Muscle of back (tissue), 11 donors: ENCODE results near the gene ADGRL1. TPM values are rescaled to one million over a fixed set of nuclear protein-coding genes. Genes with fewer than 3 reads are reported as not detected.
"Not testable (repeated sequence)": the region's sequence is repeated elsewhere in the genome, so short reads cannot be mapped to it uniquely, and the experiment has no call there.

Experiments used
- DNase-seq, 3 donors: peaks; one replicate each; pipeline versions ENCODE4 v3.0.0 to v3.0.0-alpha.2; 2013
- polyA plus RNA-seq, 10 donors: library from polyadenylated mRNA; unstranded; fragments of 120-200 nt; gene quantifications; one replicate each; pipeline ENCODE4 v1.2.1, GENCODE V29; 2013; ENCODE audit not compliant: insufficient read length in 10 of 10

The ADGRL1 gene
- polyA plus RNA-seq, 10 donors: 13.3 to 27.0 (median 17.8) TPM

- not testable (repeated sequence) for DNase-seq
These were observed 15.4 kb upstream of the ADGRL1 start for GRCh38 chr19:14221345-14221744.

- DNase-seq: no peak
These were observed 12.8 kb upstream of the ADGRL1 start for GRCh38 chr19:14218620-14219330.

DNA sequence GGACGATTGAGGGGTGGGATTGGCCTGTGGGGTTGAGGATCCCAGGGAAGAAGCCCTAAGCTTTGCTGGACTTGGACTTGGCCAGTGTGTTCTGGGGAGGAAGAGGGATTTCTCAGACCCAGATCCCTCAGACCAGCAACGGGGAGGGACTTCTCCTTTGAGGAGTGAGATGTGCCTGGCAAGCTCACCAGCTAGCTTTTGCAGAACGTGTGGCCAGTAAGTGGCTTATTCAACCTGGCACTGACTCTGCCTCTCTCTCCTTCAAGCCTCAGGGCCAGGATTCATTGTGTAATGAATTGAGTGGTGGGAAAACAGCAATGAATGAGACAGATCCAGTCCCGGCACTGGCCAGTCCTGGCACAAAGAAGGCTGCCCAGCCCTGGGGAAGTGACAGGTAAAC, 11.9 kb upstream of the ADGRL1 start:
- DNase-seq: not testable (repeated sequence)

- DNase-seq: no peak
These were observed 8.6 kb upstream of the ADGRL1 start for GRCh38 chr19:14214580-14214979.

- DNase-seq: not testable (repeated sequence)
These were observed 4.2 kb upstream of the ADGRL1 start for GRCh38 chr19:14210182-14210581.

DNA sequence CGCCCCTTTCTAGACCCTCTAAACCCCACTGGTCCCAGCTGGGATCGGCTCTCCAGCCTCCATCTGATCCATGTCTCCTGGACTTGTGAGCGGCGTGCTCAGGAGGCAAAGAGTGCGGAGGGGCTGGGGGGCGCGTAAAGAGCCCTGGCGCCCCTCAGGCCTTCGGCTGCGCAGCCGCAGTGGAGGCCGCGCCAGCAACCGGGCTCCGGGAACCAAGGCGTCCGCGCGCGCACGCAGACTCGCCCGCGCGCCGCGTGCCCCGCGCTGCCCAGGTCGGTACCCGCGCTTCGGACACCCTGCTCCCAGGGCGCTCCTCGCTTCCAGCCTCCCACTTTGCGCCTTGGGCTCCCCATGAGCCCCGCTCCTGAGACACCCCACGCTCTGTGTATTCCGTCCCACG, 3.4 kb upstream of the ADGRL1 start:
- peak in 1 of 3 donors; percentile 63 for DNase-seq

DNA sequence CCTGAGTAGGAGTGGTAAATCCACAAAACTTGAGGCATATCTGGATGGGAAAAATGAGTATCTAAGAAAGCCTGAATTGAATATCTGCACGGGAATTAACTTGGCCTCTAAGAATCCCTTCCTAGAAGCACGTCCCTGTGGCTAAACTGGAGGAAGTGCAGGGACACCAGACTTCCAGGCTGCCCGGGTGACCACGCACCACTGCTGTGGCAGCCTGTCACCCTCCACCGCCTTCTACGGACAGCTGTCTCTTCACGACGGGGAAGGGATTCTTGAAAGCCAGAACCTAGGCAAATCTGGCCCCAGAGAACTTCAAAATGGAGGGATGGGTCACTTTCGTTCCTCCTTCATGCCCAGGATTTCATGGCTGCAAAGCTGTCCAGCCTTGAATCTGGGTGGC, 2.5 kb upstream of the ADGRL1 start:
- DNase-seq: peak in 1 of 3 donors; percentile 39

- DNase-seq: peak in 1 of 3 donors; percentile 82
These were observed 1.8 kb upstream of the ADGRL1 start for GRCh38 chr19:14207796-14208195.

DNA sequence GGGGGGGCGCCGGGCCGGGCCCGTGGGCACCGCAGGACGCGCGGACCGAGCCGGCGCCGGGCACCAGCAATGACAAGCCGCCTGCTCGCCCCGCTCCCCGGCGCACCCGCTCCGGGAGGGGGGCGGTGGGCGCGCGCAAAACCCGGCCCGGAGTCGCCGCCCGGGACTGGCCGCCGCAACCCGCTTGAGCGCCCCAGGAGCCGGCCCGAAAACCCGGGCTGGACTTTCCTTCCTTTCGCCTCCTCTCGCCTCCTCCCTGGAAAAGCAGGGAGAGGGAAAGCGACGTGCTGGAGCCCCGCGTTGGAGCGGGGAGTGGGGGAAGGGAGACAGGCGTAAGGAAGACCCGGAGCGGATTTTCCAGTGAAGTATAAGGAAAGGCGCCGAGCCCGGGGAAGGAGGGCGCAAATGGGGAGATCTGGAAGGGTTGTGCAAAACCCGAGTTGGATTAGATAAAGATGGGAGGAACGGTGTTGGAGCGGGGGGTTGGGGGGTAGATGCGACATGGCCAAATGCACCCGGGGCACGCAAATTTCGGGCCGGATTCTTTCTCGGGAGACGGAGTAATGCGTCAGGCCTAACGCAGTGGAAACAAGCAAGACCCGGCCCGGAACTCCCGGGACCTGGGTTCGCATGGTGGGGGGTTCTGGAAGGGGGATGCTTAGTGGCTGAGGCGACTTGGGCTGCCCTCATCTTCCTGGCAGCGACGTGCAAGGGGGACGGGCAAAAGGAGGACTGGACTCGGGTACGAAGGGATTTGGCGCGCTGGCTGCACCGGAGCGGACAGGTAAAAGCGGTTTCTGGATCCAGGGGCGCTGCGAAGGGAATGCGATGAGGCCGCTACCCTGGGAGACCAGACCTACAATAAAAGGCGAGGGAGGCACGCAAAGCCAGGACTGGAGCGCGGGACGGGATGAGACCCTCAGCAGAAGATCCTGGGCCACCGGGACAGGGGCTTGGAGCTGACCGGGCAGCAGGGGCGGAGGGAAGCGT, 1.1 kb upstream of the ADGRL1 start:
- DNase-seq: peak; percentile 96 to 99 (median 97)

DNA sequence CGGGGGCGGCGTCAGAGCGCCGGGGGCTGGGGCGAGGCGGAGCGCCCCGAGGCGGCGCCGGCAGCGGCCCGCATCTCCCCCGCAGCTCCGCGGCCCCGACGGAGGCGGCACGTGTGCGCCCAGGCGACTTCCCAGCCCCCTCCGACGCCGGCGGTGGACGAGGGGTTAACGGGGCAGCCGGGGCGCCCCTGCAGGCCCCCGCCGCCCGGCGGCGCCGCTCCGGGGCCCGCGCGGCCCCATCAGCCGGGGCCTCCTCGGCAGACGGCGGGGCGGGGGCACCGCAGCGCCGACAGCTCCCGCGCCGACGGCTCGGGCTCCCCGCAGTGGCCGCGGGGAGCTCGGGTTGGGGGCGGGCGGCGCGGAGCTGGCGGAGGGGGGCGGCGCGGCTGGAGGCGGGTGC, 339 bp upstream of the ADGRL1 start:
- DNase-seq: peak in 1 of 3 donors; percentile 45

DNA sequence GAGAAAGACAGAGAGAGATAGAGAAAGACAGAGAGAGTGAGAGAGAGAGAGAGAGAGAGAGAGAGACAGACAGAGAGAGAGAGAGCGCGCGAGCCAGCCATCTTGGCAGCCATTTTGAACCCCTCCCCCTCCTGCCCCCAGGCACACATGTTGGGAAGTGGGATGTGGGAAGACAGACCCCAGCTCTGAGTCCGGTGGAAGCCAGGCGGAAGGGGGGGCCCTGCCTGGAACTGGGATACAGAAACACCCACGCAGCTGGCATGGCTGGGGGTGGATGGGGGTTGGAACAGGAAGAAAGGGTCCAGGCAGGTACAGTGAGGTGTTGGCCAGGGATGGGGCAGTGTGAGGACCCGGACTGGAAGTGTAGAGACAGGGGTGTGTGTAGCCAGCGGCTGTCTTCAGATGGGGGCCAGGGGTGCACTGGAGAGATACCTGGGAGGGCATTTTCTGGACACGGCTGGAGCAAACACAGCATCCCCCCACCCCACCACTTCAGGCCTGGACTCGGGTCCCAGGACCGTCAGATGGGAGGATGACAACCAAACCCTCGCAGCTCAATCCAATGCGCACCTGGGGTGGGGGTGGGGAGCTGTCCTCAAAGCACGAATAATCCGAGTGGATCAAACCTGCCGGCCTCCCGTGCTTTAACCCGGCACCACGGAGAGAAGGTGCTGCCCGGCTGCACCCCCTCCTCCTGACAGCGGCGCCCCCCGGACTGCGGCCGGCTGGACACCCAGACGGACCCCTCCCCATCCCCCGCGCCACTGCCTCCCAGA, 1.1 kb downstream of the ADGRL1 start:
- DNase-seq: not testable (repeated sequence)

DNA sequence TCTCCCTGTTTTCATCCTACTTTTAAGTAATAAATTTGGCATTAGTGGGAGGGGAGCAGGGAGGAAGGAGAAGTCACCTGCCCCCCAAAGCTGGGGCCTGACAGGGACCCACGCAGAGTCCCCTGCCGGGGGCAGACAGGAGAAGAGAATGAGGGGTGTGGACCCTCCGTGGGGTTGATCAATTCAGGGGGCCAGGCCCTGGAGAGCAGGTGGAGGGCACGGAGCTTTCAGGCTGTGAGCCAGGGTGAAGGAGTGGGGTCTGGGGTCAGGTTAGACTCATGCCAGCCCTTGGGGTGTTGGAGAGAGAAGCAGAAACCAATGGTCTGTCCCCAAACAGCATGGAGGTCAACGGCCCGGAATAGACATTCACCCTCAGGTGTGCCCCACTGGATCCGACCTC, 1.8 kb downstream of the ADGRL1 start:
- not testable (repeated sequence) for DNase-seq

DNA sequence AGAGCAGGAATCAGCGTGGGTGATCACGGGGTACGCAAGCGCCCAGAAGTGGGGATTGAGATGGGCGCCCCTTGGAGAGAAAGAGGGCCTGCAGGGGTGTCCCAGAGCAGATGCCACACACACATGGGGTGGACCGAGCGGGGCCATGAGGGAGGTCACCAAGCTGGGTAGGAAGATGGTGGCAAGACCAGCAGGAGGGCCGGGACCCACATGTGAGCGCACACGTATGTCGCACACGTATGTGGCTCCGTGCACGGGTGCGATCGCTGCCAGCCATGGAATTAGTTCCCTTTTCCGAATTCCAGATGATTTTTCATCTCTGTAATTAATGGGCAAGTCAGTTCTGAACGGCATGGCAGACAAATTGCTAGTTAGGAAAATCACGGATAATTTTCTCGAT, 2.2 kb downstream of the ADGRL1 start:
- DNase-seq: not testable (repeated sequence)

GRCh38 chr19:14203177-14203576, 2.8 kb downstream of the ADGRL1 start:
- no peak for DNase-seq

- not testable (repeated sequence) for DNase-seq
These were observed 4.5 kb downstream of the ADGRL1 start for GRCh38 chr19:14201481-14201880.

DNA sequence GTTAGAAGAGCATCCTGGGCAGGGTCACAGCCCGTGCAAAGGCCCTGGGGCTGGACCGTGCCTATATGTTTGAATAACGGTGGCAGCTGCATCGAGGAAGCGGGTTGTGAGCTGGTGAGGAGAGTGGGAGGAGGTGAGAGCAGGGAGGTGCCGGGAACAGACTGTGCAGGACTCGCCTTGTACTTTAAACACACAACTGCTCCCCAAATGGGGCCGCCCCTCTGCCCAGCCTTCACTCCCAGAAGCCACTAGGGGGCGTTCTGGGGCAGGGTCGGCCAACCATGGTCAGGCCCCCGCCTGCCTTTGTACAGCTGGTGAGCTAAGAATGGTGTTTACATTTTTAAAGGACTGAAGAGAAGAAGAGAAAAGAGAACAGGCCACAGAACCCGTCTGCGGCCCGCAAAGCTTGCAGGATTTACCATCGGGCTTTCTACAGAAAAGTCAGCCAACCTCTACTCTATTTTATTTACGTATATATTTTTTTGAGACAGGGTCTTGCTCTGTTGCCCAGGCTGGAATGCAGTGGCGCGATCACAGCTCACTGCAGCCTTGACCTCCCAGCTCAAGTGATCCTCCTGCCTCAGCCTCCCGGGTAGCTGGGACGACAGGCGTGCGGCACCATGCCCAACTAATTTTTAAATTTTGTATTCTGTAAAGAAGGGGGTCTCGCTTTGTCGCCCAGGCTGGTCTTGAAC, 5.7 kb downstream of the ADGRL1 start:
- not testable (repeated sequence) for DNase-seq

DNA sequence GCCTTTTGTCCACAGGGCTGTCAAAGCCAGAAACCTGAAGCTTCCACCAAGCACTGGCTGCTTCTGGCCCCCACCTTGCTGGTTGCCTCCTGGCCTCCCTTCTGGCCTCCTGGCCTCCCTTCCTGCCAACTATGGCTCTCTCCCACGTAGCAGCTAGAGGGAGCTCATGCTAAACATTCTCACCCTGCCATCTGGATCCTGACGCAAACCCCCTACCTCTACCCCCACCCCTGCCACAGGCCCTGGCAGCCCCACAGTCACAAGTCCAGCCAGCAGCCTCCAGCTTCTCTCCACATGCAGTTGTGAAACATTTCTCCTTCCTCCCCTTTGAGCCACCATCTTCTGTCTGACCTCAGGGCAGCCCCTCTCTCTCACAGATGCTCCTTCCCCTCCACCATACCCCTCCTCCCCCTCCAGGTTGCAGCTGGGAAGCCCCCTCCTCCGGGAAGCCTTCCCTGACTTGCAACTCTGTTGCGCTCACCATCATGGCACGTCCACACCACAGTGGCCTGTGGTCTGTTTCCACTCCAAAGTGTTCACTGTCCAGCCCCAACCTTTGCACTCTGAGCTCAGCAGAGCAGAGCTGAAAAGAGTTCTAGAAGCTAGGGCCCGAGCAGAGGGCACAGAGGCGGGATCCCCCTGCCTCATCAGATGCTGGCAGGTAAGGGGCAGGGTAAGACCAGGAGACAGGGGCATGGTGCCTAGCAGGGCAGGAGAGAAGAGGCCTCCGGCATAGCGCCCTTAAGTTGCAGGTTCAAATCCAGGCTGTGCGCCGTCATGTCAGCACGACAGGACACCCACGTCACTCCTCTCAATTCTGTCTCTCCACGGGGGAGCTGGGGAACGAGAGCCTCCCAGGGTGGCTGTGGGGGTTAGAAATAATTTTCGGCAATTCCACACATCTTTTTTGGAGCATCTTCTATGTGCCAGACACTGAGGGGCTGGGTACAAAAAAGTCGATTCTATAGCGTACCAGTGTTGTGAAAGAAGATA, 7.3 kb downstream of the ADGRL1 start:
- no peak for DNase-seq

GRCh38 chr19:14197882-14198281, 8.1 kb downstream of the ADGRL1 start:
- no peak for DNase-seq

DNA sequence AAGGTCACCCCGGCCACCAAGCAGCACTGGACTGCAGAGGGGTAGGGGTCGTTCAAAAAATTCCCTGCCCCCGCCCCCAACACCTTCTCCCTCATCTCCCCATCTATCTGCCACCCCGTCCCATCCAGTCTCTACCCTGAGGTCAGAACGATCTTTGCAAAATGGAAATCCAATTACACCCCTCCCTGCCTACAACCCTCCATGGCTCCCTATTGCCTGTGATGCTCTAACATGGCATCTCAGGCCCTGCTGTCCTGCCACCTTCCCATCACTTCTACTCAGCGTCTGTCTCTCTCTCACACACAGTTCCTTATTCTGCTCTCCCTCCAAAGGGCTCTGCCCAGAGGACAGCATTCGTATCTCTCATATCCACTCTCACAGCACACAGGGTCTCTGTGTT, 8.7 kb downstream of the ADGRL1 start:
- not testable (repeated sequence) for DNase-seq

GRCh38 chr19:14196105-14196504, 9.9 kb downstream of the ADGRL1 start:
- DNase-seq: peak; percentile 20 to 63 (median 58)
